SKM-1 treated with dmso at 0.1 percent for 144 hours (cell line): ENCODE measurements around the gene NOXA1.
"Not testable (repeated sequence)": the region's sequence is repeated elsewhere in the genome, so short reads cannot be mapped to it uniquely, and the experiment has no call there.

Experiments used
- DNase-seq: peaks from one replicate; lab custom pipeline; 2025; ENCODE audit not compliant: unreplicated experiment; lab: John Stamatoyannopoulos, UW

NOXA1 gene

DNA sequence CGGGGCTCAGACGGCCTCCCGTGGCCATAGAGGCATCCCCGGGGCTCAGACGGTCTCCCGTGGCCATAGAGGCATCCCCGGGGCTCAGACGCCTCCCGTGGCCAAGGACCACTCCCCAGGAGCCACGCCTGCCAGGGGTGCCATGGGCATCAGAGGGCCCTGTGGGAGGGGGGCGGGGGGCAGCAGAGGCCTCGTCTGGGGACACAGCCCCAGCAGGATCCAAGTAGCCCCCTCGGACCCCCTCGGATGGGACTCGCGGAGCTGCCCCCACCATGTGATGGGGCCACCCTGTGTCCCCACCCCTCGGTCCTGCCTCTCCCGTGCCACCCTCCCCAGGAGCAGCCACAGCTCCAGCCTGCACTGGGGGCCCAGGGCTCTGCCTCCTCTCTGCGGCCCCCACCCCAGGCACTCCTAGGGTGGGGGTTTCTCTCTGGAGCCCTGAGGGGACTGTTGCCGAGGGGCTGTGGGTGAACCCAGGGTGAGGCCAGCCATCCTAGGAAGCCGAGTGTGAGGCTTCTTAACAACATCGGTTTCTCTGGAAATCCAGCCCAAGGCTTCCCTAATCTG, 15.5 kb downstream of the NOXA1 start:
- DNase-seq, result no peak

GRCh38 chr9:137439158-137439714, 16.0 kb downstream of the NOXA1 start:
- no peak for DNase-seq

DNA sequence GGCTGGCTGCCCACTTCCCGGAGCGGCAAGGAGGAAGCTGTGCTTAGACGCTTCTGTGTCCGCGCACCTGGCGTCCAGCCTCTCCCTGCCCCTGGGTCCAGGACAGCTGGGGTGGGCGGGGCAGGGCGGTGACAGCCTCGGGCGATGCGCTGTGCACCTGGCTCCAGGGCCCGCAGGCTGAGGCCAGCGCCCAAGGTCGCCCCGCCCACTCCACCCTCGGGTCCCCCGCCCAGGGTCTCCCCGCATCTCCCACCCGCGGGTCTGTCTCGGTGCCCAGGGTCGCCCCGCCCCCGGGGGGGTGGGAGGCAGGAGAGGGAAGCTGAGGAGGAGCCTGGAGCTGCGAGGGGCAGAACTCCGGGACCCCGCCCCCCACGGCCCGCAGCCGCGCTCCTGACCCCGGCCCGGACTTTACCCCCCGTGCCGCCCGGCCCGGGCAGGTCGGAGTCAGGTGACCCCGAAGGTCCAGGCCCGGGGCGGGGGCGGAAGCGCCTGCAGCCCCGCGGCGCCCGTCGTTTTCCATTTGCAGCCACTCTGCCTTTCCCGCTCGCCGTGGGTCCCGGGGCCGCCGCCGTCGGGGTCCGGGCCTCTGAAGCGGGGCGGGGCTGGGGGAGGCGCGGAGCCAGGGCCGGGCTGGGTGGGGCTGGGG, 18.2 kb downstream of the NOXA1 start, which contains the start of gene ENTPD8:
TSS of gene ENTPD8 (minus strand) at position 69 of the 646 bp plus-strand sequence. CDS start 3,072 bp downstream, outside the sequence.
- DNase-seq, result no peak

DNA sequence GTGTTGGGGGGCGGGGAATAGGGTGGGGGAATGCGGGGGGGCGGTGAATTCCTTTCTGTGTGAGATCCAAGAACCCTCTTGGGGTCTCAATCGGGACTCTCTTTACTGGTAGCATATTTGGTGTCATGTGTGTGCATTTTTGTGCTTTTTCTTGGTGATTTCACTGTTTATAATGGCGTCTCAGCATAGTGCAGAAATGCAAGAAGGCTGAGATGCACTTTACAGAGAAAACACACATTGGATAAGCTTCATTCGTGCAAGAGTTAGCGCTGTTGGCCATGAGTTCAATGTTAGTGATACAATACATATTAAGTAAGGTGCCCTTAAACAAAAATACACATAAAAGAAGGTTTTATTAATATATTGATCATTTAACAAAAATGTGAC, 18.7 kb downstream of the NOXA1 start:
- DNase-seq, result no peak

DNA sequence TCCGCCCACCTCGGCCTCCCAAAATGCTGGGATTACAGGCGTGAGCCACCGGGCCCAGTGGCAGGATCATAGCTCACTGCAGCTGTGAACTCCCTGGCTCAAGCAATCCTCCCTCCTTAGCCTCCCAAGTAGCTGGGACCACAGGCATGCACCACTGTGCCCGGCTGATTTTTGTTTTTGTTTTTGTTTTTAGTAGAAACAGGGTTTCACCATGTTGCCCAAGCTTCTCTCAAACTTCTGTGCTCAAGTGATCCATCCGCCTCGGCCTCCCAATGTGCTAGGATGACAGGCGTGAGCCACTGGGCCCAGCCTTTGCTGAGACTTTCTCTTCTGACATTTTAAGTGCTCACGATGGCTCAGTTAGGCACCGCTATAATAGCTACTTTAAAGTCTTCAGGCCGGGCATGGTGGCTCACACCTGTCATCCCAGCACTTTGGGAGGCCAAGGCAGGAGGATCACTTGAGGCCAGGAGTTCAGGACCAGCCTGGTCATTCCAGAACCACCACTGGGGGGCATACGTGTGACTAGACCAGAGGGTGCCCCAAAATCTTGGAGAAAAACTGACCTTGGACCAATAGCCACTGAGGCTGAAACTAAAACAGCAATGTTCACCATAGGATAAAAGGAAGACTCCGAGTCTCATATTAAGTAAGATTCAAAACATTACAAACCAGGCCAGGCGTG, 21.1 kb downstream of the NOXA1 start:
- no peak for DNase-seq

GRCh38 chr9:137445275-137445807, 22.1 kb downstream of the NOXA1 start:
- DNase-seq, result peak; percentile 19

GRCh38 chr9:137445930-137446431, 22.8 kb downstream of the NOXA1 start:
- no peak for DNase-seq

DNA sequence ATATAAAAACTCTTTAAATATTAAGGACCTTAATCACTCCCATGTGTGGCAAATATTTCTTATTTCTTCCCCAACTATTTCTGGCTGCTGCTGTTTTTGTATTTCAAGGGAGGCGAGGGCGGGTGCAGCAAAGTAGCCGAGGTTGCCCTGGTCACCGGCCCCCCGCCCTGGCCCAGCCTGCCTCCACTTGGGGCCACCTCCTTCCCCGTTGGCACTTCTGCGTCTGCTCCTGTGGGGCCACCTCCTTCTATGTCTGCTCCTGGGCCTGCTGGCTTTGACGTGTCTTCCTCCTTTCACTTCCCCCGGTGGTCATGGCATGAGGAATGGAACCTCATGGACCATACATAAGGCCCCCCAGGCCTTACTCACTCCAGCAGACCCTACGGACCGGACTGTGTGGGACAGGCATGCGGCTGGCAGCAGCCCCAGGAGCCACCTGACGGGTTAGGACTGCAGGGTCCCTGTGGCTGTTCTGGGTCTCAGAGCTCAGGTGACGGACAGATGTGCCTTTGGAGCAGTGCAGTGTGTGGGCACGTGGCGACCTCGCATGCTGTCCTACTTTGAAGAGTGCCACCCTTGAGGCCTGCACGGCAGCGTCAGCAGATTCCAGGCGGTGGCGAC, 23.8 kb downstream of the NOXA1 start:
- DNase-seq, result peak; percentile 48

- DNase-seq, result no peak
These were observed 24.8 kb downstream of the NOXA1 start for GRCh38 chr9:137447722-137448601.

DNA sequence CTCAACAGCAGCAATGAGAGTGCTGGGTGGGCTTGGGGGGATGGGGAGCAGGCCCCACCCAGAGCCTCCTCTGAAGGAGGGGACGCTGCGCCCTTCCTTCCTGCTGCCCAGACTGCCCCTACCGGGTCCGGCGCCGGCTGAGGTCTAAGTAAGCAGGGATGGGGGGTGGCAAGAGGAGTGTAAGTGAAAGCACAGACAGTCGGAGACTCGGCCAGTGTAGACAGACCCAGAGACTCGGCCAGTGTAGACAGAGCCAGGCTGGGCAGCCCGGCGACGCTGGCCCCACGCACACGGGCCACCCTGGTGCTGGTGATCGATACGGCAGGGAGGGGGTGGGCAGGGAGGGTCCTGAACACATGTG, 25.4 kb downstream of the NOXA1 start:
- no peak for DNase-seq

- no peak for DNase-seq
These were observed 26.1 kb downstream of the NOXA1 start for GRCh38 chr9:137449081-137449844.

DNA sequence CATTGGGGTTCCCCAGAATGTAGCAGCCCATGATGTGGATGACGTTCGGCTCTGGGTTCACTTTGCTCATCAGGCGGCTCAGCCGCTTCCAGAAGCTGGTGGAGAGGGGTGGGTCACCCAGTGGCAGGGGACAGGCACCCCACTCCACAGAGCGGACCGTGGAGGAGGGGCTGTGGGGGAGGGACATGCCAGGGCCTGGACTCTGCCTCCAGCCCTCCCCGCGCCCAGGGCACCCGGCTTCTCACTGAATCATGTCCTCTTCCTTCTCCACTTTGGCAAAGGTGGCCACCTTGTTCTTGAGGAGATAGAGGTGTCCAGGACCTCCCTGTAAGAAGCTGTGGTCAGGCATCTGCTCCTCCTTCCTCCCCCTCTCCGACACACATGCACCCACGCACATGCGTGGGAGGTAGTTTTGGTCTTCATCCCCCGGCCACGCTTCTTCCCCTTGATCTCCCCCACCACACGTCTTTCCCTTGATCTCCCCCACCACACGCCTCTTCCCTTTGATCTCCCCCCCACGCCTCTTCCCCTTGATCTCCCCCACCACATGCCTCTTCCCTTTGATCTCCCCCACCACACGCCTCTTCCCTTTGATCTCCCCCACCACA, 26.8 kb downstream of the NOXA1 start:
- DNase-seq, result no peak

- DNase-seq, result peak; percentile 32
These were observed 27.5 kb downstream of the NOXA1 start for GRCh38 chr9:137450539-137451222.

DNA sequence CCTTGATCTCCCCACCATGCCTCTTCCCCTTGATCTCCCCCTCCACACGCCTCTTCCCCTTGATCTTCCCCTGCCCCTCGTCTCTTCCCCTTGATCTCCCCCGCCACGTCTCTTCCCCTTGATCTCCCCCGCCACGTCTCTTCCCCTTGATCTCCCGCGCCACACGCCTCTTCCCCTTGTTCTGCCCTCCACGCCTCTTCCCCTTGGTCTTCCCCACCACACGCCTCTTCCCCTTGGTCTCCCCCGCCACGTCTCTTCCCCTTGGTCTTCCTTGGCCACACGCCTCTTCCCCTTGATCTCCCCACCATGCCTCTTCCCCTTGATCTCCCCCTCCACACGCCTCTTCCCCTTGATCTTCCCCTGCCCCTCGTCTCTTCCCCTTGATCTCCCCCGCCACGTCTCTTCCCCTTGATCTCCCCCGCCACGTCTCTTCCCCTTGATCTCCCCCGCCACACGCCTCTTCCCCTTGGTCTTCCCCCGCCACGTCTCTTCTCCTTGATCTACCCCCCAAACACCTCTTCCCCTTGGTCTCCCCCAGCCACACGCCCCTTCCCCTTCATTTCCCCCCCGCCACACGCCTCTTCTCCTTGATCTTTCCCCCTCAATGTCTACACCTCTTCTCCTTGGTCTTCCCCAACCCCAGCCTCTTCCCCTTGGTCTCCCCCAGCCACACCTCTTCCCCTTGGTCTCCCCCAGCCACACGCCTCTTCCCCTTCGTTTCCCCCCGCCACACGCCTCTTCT, 28.2 kb downstream of the NOXA1 start:
- DNase-seq, result not testable (repeated sequence)

DNA sequence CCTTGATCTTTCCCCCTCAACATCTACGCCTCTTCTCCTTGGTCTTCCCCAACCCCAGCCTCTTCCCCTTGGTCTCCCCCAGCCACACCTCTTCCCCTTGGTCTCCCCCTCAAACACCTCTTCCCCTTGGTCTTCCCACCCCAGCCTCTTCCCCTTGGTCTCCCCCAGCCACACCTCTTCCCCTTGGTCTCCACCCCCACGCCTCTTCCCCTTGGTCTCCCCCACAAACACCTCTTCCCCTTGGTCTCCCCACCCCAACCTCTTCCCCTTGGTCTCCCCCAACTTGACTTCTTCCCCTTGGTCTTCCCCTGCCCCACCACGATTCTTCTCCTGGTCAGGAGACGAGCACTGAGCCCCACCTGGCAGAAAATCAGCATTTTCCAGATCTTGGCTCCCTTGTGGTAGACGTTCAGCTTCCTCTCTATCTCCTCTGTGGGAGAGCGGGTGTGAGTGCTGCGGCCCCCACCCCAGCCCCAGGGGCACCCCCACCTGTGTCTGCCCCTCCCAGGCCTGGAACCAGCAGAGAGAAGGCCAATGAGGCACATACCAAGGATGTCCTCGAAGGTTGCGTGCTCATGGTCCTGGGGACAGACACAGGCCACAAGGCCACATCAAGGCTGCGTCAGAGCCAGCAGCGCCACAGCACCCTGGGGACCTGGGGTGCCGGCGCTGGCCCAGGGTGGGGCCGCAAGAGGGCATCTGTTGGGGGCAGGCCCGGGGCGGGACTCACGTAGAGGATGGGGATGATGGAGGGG, 29.0 kb downstream of the NOXA1 start:
- peak; percentile 57 for DNase-seq

- DNase-seq, result no peak
These were observed 29.8 kb downstream of the NOXA1 start for GRCh38 chr9:137452761-137453642.
